Limb (tissue), 2 donors: ENCODE measurements around the gene EXOSC1.
"Not testable (repeated sequence)": the region's sequence is repeated elsewhere in the genome, so short reads cannot be mapped to it uniquely, and the experiment has no call there.

Source experiments
- DNase-seq, 2 donors: peaks; one replicate each; pipeline ENCODE4 v3.0.0-alpha.2; 2016; ENCODE audit errors: extremely low spot score in 2 of 2

EXOSC1 gene

GRCh38 chr10:97445722-97446639 is at the start of gene EXOSC1, which contains the start of gene ZDHHC16:
EXOSC1 (minus strand) TSS chr10:97446006; CDS start chr10:97445985, 21 bp downstream.
ZDHHC16 (plus strand) TSS chr10:97446175; CDS start chr10:97451676, 5,501 bp downstream.
- peak; percentile 92 to 97 for DNase-seq

- DNase-seq = no peak
Measured at GRCh38 chr10:97494863-97495506, 49.2 kb upstream of the EXOSC1 start.

- DNase-seq = no peak
Measured at GRCh38 chr10:97494151-97494550, 48.3 kb upstream of the EXOSC1 start.

- no peak for DNase-seq
Measured at GRCh38 chr10:97490592-97490991, 44.8 kb upstream of the EXOSC1 start.

GRCh38 chr10:97485647-97486281 is 40.0 kb upstream of the EXOSC1 start:
- DNase-seq = no peak

GRCh38 chr10:97483921-97484320 is 38.1 kb upstream of the EXOSC1 start:
- DNase-seq = no peak

- no peak for DNase-seq
Measured at GRCh38 chr10:97483506-97483905, 37.7 kb upstream of the EXOSC1 start.

GRCh38 chr10:97482381-97482780 is 36.6 kb upstream of the EXOSC1 start:
- no peak for DNase-seq

- DNase-seq = no peak
Measured at GRCh38 chr10:97481071-97481470, 35.3 kb upstream of the EXOSC1 start.

- DNase-seq = no peak
Measured at GRCh38 chr10:97479939-97480338, 34.1 kb upstream of the EXOSC1 start.

GRCh38 chr10:97479410-97479809 is 33.6 kb upstream of the EXOSC1 start:
- not testable (repeated sequence) for DNase-seq

- DNase-seq = no peak
Measured at GRCh38 chr10:97475936-97476594, 30.3 kb upstream of the EXOSC1 start.

- no peak for DNase-seq
Measured at GRCh38 chr10:97474918-97475317, 29.1 kb upstream of the EXOSC1 start.

GRCh38 chr10:97468781-97469180 is 23.0 kb upstream of the EXOSC1 start:
- DNase-seq = not testable (repeated sequence)

GRCh38 chr10:97468162-97468561 is 22.4 kb upstream of the EXOSC1 start:
- no peak for DNase-seq

GRCh38 chr10:97466755-97467154 is 20.9 kb upstream of the EXOSC1 start:
- DNase-seq = no peak

- DNase-seq = no peak
Measured at GRCh38 chr10:97465982-97466381, 20.2 kb upstream of the EXOSC1 start.

- DNase-seq = no peak
Measured at GRCh38 chr10:97464226-97464625, 18.4 kb upstream of the EXOSC1 start.

- peak; percentile 42 to 47 for DNase-seq
Measured at GRCh38 chr10:97463363-97464132, 17.7 kb upstream of the EXOSC1 start.

- no peak for DNase-seq
Measured at GRCh38 chr10:97462309-97462708, 16.5 kb upstream of the EXOSC1 start.

- no peak for DNase-seq
Measured at GRCh38 chr10:97459933-97460332, 14.1 kb upstream of the EXOSC1 start.
